ENCODE results near the gene OR4K15. TPM values are rescaled to one million over a fixed set of nuclear protein-coding genes. Genes with fewer than 3 reads are reported as not detected.

The OR4K15 gene
- total RNA-seq, 1 experiment from 2014 or later, result not detected

DNA sequence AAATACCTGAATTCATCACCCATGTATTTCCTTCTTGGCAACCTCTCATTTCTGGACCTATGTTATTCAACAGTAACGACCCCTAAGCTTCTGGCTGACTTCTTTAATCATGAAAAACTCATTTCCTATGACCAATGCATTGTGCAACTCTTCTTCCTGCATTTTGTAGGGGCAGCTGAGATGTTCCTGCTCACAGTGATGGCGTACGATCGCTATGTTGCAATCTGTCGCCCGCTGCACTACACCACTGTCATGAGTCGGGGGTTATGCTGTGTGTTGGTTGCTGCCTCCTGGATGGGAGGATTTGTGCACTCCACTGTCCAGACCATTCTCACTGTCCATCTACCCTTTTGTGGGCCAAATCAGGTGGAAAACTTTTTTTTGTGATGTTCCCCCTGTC lies 26.9 kb downstream of the OR4K15 start:
- DNase-seq, result no peak
- intact Hi-C loops (cut with micrococcal nuclease; ENCODE audit: unreplicated experiment), result no loop called here
- Mint-ChIP-seq H3K4me1 (ENCODE audit: low read depth, unreplicated experiment) (no peaks in the 10 kb centered on the region), H3K36me3 (ENCODE audit: insufficient read depth, unreplicated experiment) (no peaks in the 10 kb centered on the region), H3K4me3 (ENCODE audit: low read depth, unreplicated experiment) (no peak overlapping the region), H3K27me3 (ENCODE audit: unreplicated experiment) (no peaks in the 10 kb centered on the region), H3K27ac (ENCODE audit: unreplicated experiment) (no peak overlapping the region), H3K9me3 (ENCODE audit: low read depth, unreplicated experiment) (peaks cover 2% of the 10 kb centered on the region)
- TF ChIP-seq, protein P1, sequence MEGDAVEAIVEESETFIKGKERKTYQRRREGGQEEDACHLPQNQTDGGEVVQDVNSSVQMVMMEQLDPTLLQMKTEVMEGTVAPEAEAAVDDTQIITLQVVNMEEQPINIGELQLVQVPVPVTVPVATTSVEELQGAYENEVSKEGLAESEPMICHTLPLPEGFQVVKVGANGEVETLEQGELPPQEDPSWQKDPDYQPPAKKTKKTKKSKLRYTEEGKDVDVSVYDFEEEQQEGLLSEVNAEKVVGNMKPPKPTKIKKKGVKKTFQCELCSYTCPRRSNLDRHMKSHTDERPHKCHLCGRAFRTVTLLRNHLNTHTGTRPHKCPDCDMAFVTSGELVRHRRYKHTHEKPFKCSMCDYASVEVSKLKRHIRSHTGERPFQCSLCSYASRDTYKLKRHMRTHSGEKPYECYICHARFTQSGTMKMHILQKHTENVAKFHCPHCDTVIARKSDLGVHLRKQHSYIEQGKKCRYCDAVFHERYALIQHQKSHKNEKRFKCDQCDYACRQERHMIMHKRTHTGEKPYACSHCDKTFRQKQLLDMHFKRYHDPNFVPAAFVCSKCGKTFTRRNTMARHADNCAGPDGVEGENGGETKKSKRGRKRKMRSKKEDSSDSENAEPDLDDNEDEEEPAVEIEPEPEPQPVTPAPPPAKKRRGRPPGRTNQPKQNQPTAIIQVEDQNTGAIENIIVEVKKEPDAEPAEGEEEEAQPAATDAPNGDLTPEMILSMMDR (IDR thresholded peaks at IDR 0.05; ENCODE audit: unreplicated experiment), result no peak
- CTCF ChIA-PET, result no interaction called here
- no TSS peak for BruUV-seq (replicated peaks)

GRCh38 chr14:20008156-20008555 lies 32.8 kb downstream of the OR4K15 start:
- TF ChIP-seq, protein P1 (IDR thresholded peaks at IDR 0.05; ENCODE audit: unreplicated experiment), result no peak
- intact Hi-C loops (cut with micrococcal nuclease; ENCODE audit: unreplicated experiment), result no loop called here
- Mint-ChIP-seq H3K9me3 (ENCODE audit: low read depth, unreplicated experiment) (peaks cover 4% of the 10 kb centered on the region), H3K4me3 (ENCODE audit: low read depth, unreplicated experiment) (no peak overlapping the region), H3K27ac (ENCODE audit: unreplicated experiment) (no peak overlapping the region), H3K4me1 (ENCODE audit: low read depth, unreplicated experiment) (no peaks in the 10 kb centered on the region), H3K27me3 (ENCODE audit: unreplicated experiment) (no peaks in the 10 kb centered on the region), H3K36me3 (ENCODE audit: insufficient read depth, unreplicated experiment) (no peaks in the 10 kb centered on the region)
- DNase-seq, result no peak
- no TSS peak for BruUV-seq (replicated peaks)
- CTCF ChIA-PET, result no interaction called here

DNA sequence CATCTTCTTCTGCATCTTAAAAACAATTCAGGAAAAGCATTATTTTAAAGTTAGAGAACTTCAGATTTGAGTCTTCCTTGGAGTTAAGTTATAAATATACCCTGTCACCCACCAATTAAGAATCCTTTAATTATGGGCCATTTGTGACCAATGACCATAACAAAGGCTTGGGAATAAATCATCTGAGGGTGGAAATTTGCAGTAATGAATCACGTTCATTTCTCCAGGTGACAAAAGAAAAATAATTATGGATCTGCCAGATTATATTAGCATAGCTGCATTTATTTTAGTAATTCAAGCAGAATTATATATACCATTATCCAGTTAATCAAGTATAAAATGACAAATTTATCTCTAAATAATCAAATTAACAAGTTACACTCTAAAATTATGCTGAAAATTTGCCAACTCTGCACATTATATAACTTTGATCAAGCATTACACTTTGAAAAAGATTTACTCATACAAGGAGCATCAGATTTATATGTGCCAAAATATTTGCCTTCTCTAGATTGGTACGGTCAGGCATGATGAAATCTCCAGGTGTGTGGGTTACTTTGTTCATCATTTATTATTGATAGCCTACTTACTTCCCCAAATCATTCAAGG lies 44.0 kb downstream of the OR4K15 start, which contains the start of gene OR4K14:
Gene OR4K14 (minus strand): TSS at position 51 of the 609 bp plus-strand sequence. CDS start 4,114 bp downstream, outside the sequence.
- intact Hi-C loops (cut with micrococcal nuclease; ENCODE audit: unreplicated experiment), result no loop called here
- no TSS peak for BruUV-seq (replicated peaks)
- peaks cover 2% of the 10 kb centered on the region for H3K9me3 Mint-ChIP-seq (ENCODE audit: low read depth, unreplicated experiment)
- TF ChIP-seq, protein P1 (IDR thresholded peaks at IDR 0.05; ENCODE audit: unreplicated experiment), result no peak
- DNase-seq, result no peak
- H3K4me3 Mint-ChIP-seq (ENCODE audit: low read depth, unreplicated experiment), result no peak within 1 kb of the TSS
- CTCF ChIA-PET, result no interaction called here
- H3K27ac Mint-ChIP-seq (ENCODE audit: unreplicated experiment), result no peak within 1 kb of the TSS
- no peaks in the 10 kb centered on the region for H3K36me3 Mint-ChIP-seq (ENCODE audit: insufficient read depth, unreplicated experiment)
- H3K4me1 Mint-ChIP-seq (ENCODE audit: low read depth, unreplicated experiment), result no peaks in the 10 kb centered on the region
- no peaks in the 10 kb centered on the region for H3K27me3 Mint-ChIP-seq (ENCODE audit: unreplicated experiment)

Other genes with a start within 250 kb of the OR4K15 start
- gene OR4Q3, start 232.0 kb upstream of the OR4K15 start, total RNA-seq (2022), result not detected in 2 replicates
- not detected in 2 replicates for gene OR4M1, start 202.1 kb upstream of the OR4K15 start, total RNA-seq (2022)
- not detected in 2 replicates for gene OR4N2, start 171.8 kb upstream of the OR4K15 start, total RNA-seq (2022)
- gene OR4K2, start 100.4 kb upstream of the OR4K15 start, total RNA-seq (2022), result not detected in 2 replicates
- gene OR4K5, start 55.0 kb upstream of the OR4K15 start, total RNA-seq (2022), result not detected in 2 replicates
- not detected in 2 replicates for gene OR4K1, start 44.7 kb upstream of the OR4K15 start, total RNA-seq (2022)
- gene OR4Q2, start 26.6 kb downstream of the OR4K15 start, total RNA-seq (2022), result not detected in 2 replicates
- not detected in 2 replicates for gene OR4K14, start 43.7 kb downstream of the OR4K15 start, total RNA-seq (2022)
- gene OR4K13, start 60.4 kb downstream of the OR4K15 start, total RNA-seq (2022), result not detected in 2 replicates
- not detected in 2 replicates for gene OR4L1, start 84.5 kb downstream of the OR4K15 start, total RNA-seq (2022)
- gene OR4K17, start 135.1 kb downstream of the OR4K15 start, total RNA-seq (2022), result not detected in 2 replicates
- gene OR4N5, start 163.2 kb downstream of the OR4K15 start, total RNA-seq (2022), result not detected in 2 replicates
- not detected in 2 replicates for gene OR11G2, start 215.3 kb downstream of the OR4K15 start, total RNA-seq (2022)
- not detected in 2 replicates for gene OR11H6, start 248.1 kb downstream of the OR4K15 start, total RNA-seq (2022)